Measurements from ENCODE around the gene ANKRD33B. TPM values are rescaled to one million over a fixed set of nuclear protein-coding genes. Genes with fewer than 3 reads are reported as not detected.
A peak's percentile ranks its signal among the peaks of the same experiment; 100 is the strongest.

Gene ANKRD33B
- total and polyA plus RNA-seq, 10 donors = 2.0 to 37.8 (median 24.6) TPM

DNA sequence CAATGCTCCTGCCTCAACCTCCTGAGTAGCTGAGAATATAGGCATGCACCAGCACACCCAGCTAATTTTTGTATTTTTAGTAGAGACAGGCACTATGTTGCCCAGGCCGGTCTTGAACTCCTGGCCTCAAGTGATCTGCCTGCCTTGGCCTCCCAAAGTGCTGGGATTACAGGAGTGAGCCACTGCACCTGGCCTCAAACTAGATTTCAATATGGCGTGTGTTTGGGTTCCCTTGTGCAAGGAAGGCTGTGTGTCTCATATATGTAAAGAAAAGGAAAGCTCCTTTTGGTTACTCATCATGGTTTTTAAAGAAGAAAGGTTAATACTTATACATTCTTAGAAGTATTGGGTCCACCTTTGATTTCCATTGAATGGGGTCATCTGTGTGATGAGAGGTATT, 70.7 kb downstream of the ANKRD33B start:
- intact Hi-C loops (cut with DNase I; ENCODE audit: low total_unique reads) = no loop called here
- H3K36me3 ChIP-seq = peaks cover 0 to 11% (median 4%) of the 10 kb centered on the region in 6 donors

GRCh38 chr5:10635257-10635866, 71.5 kb downstream of the ANKRD33B start:
- WGBS, 5 donors = 18 to 35% (median 30%) methylated on average over 7 to 10 of the region's 10 CpGs
- intact Hi-C loops (cut with DNase I; ENCODE audit: low total_unique reads) = no loop called here
- Histone ChIP-seq H3K9me3 (peaks cover 0 to 5% (median 0%) of the 10 kb centered on the region in 8 donors), H3K36me3 (peaks cover 0 to 11% (median 4%) of the 10 kb centered on the region in 6 donors), H3K27ac (peak overlapping the region; percentile 20 to 86 (median 71)), H3K4me3 (peak overlapping the region in 1 of 8 donors; percentile 6), H3K27me3 (replicated peaks in 1 of 7) (no peaks in the 10 kb centered on the region), H3K4me1 (peaks cover 29 to 68% (median 58%) of the 10 kb centered on the region in 6 donors)
- TF ChIP-seq POLR2AphosphoS5 (IDR thresholded peaks at IDR 0.05) (peak in 1 of 3 donors; percentile 47), CTCF (IDR thresholded peaks at IDR 0.05 in 8 of 11, conservative IDR thresholded peaks at IDR 0.05 in 3 of 11) (no peak), POLR2A (IDR thresholded peaks at IDR 0.05) (no peak)
- no peak for DNase-seq

More for the DNA sequence above, 70.7 kb downstream of the ANKRD33B start:
- no peak for TF ChIP-seq POLR2A (IDR thresholded peaks at IDR 0.05)
- no peak for TF ChIP-seq POLR2AphosphoS5 (IDR thresholded peaks at IDR 0.05)
- TF ChIP-seq CTCF (IDR thresholded peaks at IDR 0.05 in 8 of 11, conservative IDR thresholded peaks at IDR 0.05 in 3 of 11) = no peak
- no peak for DNase-seq
- Histone ChIP-seq H3K27me3 (replicated peaks in 1 of 7) (no peaks in the 10 kb centered on the region), H3K9me3 (peaks cover 0 to 5% (median 0%) of the 10 kb centered on the region in 8 donors), H3K4me1 (peaks cover 29 to 73% (median 60%) of the 10 kb centered on the region in 6 donors), H3K4me3 (peak overlapping the region in 1 of 8 donors; percentile 6), H3K27ac (peak overlapping the region in 7 of 8 donors; percentile 67 to 86 (median 73))
- WGBS, 5 donors = 90 to 98% (median 98%) methylated on average over 2 of the region's 2 CpGs

DNA sequence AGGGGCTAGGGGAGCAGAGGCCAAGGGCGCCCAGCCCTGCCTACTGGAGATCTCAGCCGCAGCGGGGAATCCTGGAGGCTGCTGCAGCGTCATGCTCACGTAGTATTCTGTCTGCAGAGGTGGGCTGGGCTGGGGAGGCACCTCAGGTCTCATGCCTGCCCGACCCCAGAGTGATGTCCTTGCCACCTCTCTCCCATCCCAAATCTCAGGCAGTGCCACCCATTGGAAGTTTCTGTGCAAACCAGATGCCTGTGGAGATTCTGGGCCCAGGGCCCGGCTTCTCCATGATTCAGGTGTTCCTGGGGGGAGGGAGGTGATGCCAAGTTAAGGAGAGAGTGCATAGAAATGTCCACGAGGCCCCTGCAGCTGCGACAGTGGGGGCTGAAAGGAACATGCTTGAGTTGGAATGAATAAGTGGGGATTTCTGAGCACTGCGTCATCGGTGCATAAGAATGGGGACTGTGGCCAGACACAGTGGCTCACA, 72.0 kb downstream of the ANKRD33B start:
- DNase-seq = no peak
- Histone ChIP-seq H3K27me3 (replicated peaks in 1 of 7) (no peaks in the 10 kb centered on the region), H3K36me3 (peaks cover 0 to 15% (median 4%) of the 10 kb centered on the region in 6 donors), H3K4me1 (peaks cover 26 to 63% (median 54%) of the 10 kb centered on the region in 6 donors), H3K4me3 (peak overlapping the region in 1 of 8 donors; percentile 6), H3K27ac (peak overlapping the region; percentile 20 to 86 (median 71)), H3K9me3 (peaks cover 0 to 7% (median 0%) of the 10 kb centered on the region in 8 donors)
- intact Hi-C loops (cut with DNase I; ENCODE audit: low total_unique reads) = no loop called here
- 57 to 73% (median 66%) methylated on average over 8 to 11 of the region's 11 CpGs for whole genome bisulfite sequencing, 5 donors
- TF ChIP-seq POLR2AphosphoS5 (IDR thresholded peaks at IDR 0.05) (no peak), CTCF (IDR thresholded peaks at IDR 0.05 in 8 of 11, conservative IDR thresholded peaks at IDR 0.05 in 3 of 11) (no peak), POLR2A (IDR thresholded peaks at IDR 0.05) (no peak)
